Endothelial cell of umbilical vein (primary cell): Measurements from ENCODE around the gene DEPDC1B. TPM values are rescaled to one million over a fixed set of nuclear protein-coding genes. Genes with fewer than 3 reads are reported as not detected.

Experiments
- BruUV-seq: library from RNA; stranded (reverse); fragments of 400-500 nt; replicated peaks from 2 replicates; lab custom pipeline; 2021; lab: Mats Ljungman, UMichigan
- CTCF ChIA-PET: fragments of 300-600, 350-600 bp; sonication (Branson Sonifier 250); formaldehyde crosslinking; loops from one replicate; lab custom pipeline; 2021; ENCODE audit warnings: antibody characterized with exemption, inconsistent platforms; lab: Charles Lee
- POLR2A ChIA-PET: fragments of 300-600, 350-600 bp; sonication (Branson Sonifier 250); formaldehyde crosslinking; loops from one replicate; lab custom pipeline; 2021; ENCODE audit warnings: antibody characterized with exemption, inconsistent platforms; lab: Charles Lee
- DNase-seq: peaks from one replicate; pipeline ENCODE4 v3.0.0-alpha.2; 2011; ENCODE audit warnings: low read depth, low spot score
- FAIRE-seq: peaks from 2 replicates; lab custom pipeline; 2011; peaks lifted over from hg19 to GRCh38; lab: Jason Lieb, UNC
- H2AFZ ChIP-seq: 2 replicates; pipeline ENCODE4 v1.6.0; 2012; ENCODE audit warnings: low read depth, low read length, control low read depth, inconsistent platforms
- H3K27ac ChIP-seq: 2 replicates; pipeline ENCODE4 v1.5.1; 2011; ENCODE audit warnings: low read depth, mild to moderate bottlenecking, control low read depth, low read length, moderate library complexity; ENCODE audit not compliant: insufficient read depth
- H3K27me3 ChIP-seq, 2 experiments: 2 replicates each; pipeline versions ENCODE4 v1.6.0 to v1.6.1; 2011; ENCODE audit warnings: low read length in 2 of 2, mixed read lengths in 1 of 2; ENCODE audit not compliant: control insufficient read depth in 2 of 2, insufficient read depth in 2 of 2
- H3K36me3 ChIP-seq, 2 experiments: 2 replicates in 1 of 2; 3 replicates in 1 of 2; pipeline ENCODE4 v1.5.1; 2011; ENCODE audit warnings: low read length in 2 of 2, mild to moderate bottlenecking in 1 of 2, moderate library complexity in 1 of 2; ENCODE audit not compliant: control insufficient read depth in 2 of 2, insufficient read depth in 2 of 2; ENCODE audit errors: extremely low read depth in 1 of 2
- H3K4me1 ChIP-seq: 3 replicates; pipeline ENCODE4 v1.5.1; 2011; ENCODE audit warnings: mild to moderate bottlenecking, low read length; ENCODE audit not compliant: control insufficient read depth, insufficient read depth; ENCODE audit errors: extremely low read depth
- H3K4me2 ChIP-seq: 2 replicates; pipeline ENCODE4 v1.6.1; 2011; ENCODE audit warnings: low read length, control low read depth, mixed read lengths; ENCODE audit not compliant: insufficient read depth
- H3K4me3 ChIP-seq, 3 experiments: fragments of 200-600 bp in 1 of 3; sonication (generic), shearing (Covaris generic) in 1 of 3; replicated peaks in 1 of 3; 2 replicates each; pipeline ENCODE4 v1.5.1; 2011 to 2016; ENCODE audit warnings: control low read depth in 3 of 3, low read length in 3 of 3, mild to moderate bottlenecking in 2 of 3, inconsistent platforms in 1 of 3, low read depth in 1 of 3, moderate library complexity in 1 of 3; ENCODE audit not compliant: insufficient read depth in 1 of 3
- H3K79me2 ChIP-seq: 2 replicates; pipeline ENCODE4 v1.6.0; 2012; ENCODE audit warnings: low read length, inconsistent platforms; ENCODE audit not compliant: control insufficient read depth, insufficient read depth
- H3K9ac ChIP-seq: replicated peaks from 2 replicates; pipeline ENCODE3; 2011; ENCODE audit warnings: low read length, control low read depth; ENCODE audit not compliant: insufficient read depth; ENCODE audit errors: extremely low read depth
- H3K9me1 ChIP-seq: replicated peaks from 3 replicates; pipeline ENCODE4 v1.6.0; 2011; ENCODE audit warnings: mild to moderate bottlenecking, low read length; ENCODE audit not compliant: control insufficient read depth, insufficient read depth; ENCODE audit errors: extremely low read depth
- H3K9me3 ChIP-seq: replicated peaks from 2 replicates; pipeline ENCODE4 v1.5.1; 2012; ENCODE audit warnings: low read length, inconsistent platforms; ENCODE audit not compliant: control insufficient read depth, insufficient read depth
- H4K20me1 ChIP-seq: replicated peaks from 2 replicates; pipeline ENCODE3; 2011; ENCODE audit warnings: mild to moderate bottlenecking, low read length; ENCODE audit not compliant: control insufficient read depth, insufficient read depth; ENCODE audit errors: extremely low read depth
- EZH2 ChIP-seq: IDR thresholded peaks from 2 replicates; pipeline ENCODE4 v1.6.1; 2012; ENCODE audit warnings: borderline replicate concordance, low read depth, mild to moderate bottlenecking, moderate library complexity, low read length, inconsistent platforms; ENCODE audit not compliant: severe bottlenecking
- FOS ChIP-seq: IDR thresholded peaks from 2 replicates; pipeline ENCODE4 v1.6.1; 2011; ENCODE audit warnings: mild to moderate bottlenecking, low read length, moderate library complexity, borderline replicate concordance; ENCODE audit not compliant: insufficient read depth
- GATA2 ChIP-seq: IDR thresholded peaks from 2 replicates; pipeline ENCODE4 v1.7.0; 2011; ENCODE audit warnings: low read depth, mild to moderate bottlenecking, moderate library complexity, mixed read lengths, low read length; ENCODE audit not compliant: insufficient read length, insufficient read depth
- JUN ChIP-seq: IDR thresholded peaks from 2 replicates; pipeline ENCODE4 v1.6.1; 2011; ENCODE audit warnings: borderline replicate concordance, low read depth; ENCODE audit not compliant: insufficient read length, insufficient read depth
- MYC ChIP-seq: IDR thresholded peaks from one replicate; pipeline ENCODE4 v1.6.1; 2011; ENCODE audit warnings: mild to moderate bottlenecking, low read depth, low read length
- POLR2A ChIP-seq: IDR thresholded peaks from 2 replicates; pipeline ENCODE4 v1.6.1; 2012; ENCODE audit warnings: low read depth, mild to moderate bottlenecking, control low read depth, low read length
- POLR2AphosphoS5 ChIP-seq: IDR thresholded peaks from 2 replicates; pipeline ENCODE4 v1.6.1; 2012; ENCODE audit warnings: low read depth, mild to moderate bottlenecking, control low read depth, low read length, moderate library complexity; ENCODE audit not compliant: insufficient read depth
- dilution Hi-C: fragments of 300-500 bp; cut with MboI; formaldehyde crosslinking; loops from one replicate; pipeline ENCODE4 v1.15.0; 2019; ENCODE audit warnings: low sequenced_read_pairs; ENCODE audit not compliant: extremely low pct_ligation_motif_present
- intact Hi-C: fragments of 100-400 bp; cut with micrococcal nuclease; formaldehyde crosslinking; loops from one replicate; pipeline ENCODE4 v1.10.0; 2022
- polyA plus RNA-seq, 4 experiments: library from polyadenylated mRNA; depleted of rRNA in 3 of 4; stranded (reverse) in 3 of 4; unstranded in 1 of 4; fragments of >200 nt; gene quantifications; 2 replicates each; pipeline versions ENCODE4 v1.2.1 to v1.2.3, GENCODE V29; 2011 to 2012; ENCODE audit warnings: missing spikeins in 1 of 4
- total RNA-seq: library from RNA; stranded (reverse); gene quantifications from 2 replicates; pipeline ENCODE4 v1.2.3, GENCODE V29; 2021
- TF ChIP-seq, protein P1 (sequence below), 2 donors: IDR thresholded peaks; 1 replicate in 1 of 2; 2 replicates in 1 of 2; pipeline ENCODE4 v1.5.1; 2011; ENCODE audit warnings: low read length in 2 of 2, mild to moderate bottlenecking in 2 of 2, moderate library complexity in 2 of 2, control low read depth in 1 of 2, inconsistent platforms in 1 of 2, low read depth in 1 of 2; ENCODE audit not compliant: insufficient read depth in 1 of 2; ENCODE audit errors: extremely low read depth in 1 of 2
- TF ChIP-seq, protein P2 (sequence below): IDR thresholded peaks from 2 replicates; pipeline ENCODE4 v1.6.1; 2011; ENCODE audit not compliant: insufficient read depth, insufficient read length

DEPDC1B gene
- total and polyA plus RNA-seq, 2 donors (not counting 3 experiments of a cell fraction or from before 2014, with no cell fraction given): 6.7 to 18.7 TPM

DNA sequence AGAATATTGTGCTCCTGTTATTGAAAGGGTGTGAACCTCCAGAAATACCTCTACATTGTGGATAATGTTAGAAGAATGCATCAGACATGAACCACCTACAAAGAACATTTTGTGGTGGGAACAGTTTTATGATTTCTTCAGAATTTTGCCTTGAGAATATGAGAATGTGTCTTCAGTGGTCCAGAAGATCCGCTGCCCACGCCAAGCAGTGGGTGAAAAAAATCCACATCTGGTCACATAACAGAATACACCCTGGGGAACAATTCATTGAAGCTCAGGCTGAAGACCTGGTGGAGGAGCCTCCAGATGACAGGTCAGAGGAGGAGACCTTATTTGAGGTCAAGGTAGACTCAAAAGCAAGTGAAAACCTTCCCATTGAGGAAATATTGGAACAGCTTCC, 69.1 kb downstream of the DEPDC1B start:
- intact Hi-C loops: no loop called here
- no peak overlapping the region for H3K27ac ChIP-seq
- no peak for FAIRE-seq
- H3K9ac ChIP-seq: no peak overlapping the region
- H3K4me1 ChIP-seq: no peaks in the 10 kb centered on the region
- H3K4me3 ChIP-seq: no peak overlapping the region
- H3K9me1 ChIP-seq: no peaks in the 10 kb centered on the region
- no peaks in the 10 kb centered on the region for H4K20me1 ChIP-seq
- ChIA-PET POLR2A (no interaction called here), CTCF (interaction anchor here (0.8 kb wide), 1 partner anchor 18 kb away, joined by 5 read pairs; no protein-coding TSS in a partner anchor)
- H2AFZ ChIP-seq: no peak overlapping the region
- no peaks in the 10 kb centered on the region for H3K9me3 ChIP-seq
- dilution Hi-C loops: no loop called here
- TF ChIP-seq JUN (no peak), MYC (no peak), POLR2A (no peak), POLR2AphosphoS5 (no peak), EZH2 (no peak), FOS (no peak), GATA2 (no peak)
- TF ChIP-seq, protein P1, sequence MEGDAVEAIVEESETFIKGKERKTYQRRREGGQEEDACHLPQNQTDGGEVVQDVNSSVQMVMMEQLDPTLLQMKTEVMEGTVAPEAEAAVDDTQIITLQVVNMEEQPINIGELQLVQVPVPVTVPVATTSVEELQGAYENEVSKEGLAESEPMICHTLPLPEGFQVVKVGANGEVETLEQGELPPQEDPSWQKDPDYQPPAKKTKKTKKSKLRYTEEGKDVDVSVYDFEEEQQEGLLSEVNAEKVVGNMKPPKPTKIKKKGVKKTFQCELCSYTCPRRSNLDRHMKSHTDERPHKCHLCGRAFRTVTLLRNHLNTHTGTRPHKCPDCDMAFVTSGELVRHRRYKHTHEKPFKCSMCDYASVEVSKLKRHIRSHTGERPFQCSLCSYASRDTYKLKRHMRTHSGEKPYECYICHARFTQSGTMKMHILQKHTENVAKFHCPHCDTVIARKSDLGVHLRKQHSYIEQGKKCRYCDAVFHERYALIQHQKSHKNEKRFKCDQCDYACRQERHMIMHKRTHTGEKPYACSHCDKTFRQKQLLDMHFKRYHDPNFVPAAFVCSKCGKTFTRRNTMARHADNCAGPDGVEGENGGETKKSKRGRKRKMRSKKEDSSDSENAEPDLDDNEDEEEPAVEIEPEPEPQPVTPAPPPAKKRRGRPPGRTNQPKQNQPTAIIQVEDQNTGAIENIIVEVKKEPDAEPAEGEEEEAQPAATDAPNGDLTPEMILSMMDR (IDR thresholded peaks at IDR 0.05; ENCODE audit: extremely low read depth in 1 of 2, insufficient read depth in 1 of 2, low read depth in 1 of 2, low read length in 2 of 2): no peak
- TF ChIP-seq, protein P2, sequence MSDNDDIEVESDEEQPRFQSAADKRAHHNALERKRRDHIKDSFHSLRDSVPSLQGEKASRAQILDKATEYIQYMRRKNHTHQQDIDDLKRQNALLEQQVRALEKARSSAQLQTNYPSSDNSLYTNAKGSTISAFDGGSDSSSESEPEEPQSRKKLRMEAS: no peak
- no peak overlapping the region for H3K4me2 ChIP-seq
- BruUV-seq: no TSS peak
- no peak for DNase-seq
- no peaks in the 10 kb centered on the region for H3K27me3 ChIP-seq
- H3K79me2 ChIP-seq: no peaks in the 10 kb centered on the region
- H3K36me3 ChIP-seq: no peaks in the 10 kb centered on the region
